ENCODE data around the gene SLC12A6.
"Not testable (repeated sequence)": the region's sequence is repeated elsewhere in the genome, so short reads cannot be mapped to it uniquely, and the experiment has no call there.

The SLC12A6 gene

GRCh38 chr15:34355241-34355640 is 17.7 kb upstream of the SLC12A6 start:
- no peak for DNase-seq

GRCh38 chr15:34354286-34354685 is 16.7 kb upstream of the SLC12A6 start:
- DNase-seq, result no peak

GRCh38 chr15:34353627-34354026 is 16.0 kb upstream of the SLC12A6 start:
- DNase-seq, result no peak

GRCh38 chr15:34352996-34353395 is 15.4 kb upstream of the SLC12A6 start:
- not testable (repeated sequence) for DNase-seq

GRCh38 chr15:34349769-34350168 is 12.2 kb upstream of the SLC12A6 start:
- no peak for DNase-seq

- no peak for DNase-seq
These were observed 11.2 kb upstream of the SLC12A6 start for GRCh38 chr15:34348735-34349300.

GRCh38 chr15:34347951-34348638 is 10.5 kb upstream of the SLC12A6 start:
- DNase-seq, result no peak

- DNase-seq, result peak; percentile 93
These were observed 5.4 kb upstream of the SLC12A6 start, which contains the start of the genes NOP10 and NUTM1 for GRCh38 chr15:34342737-34343575. Gene NOP10 (minus strand): TSS chr15:34343136. CDS start chr15:34343073, 63 bp downstream. Gene NUTM1 (plus strand): TSS chr15:34343315. CDS start chr15:34343697, 382 bp downstream.

- DNase-seq, result peak; percentile 50
These were observed 4.7 kb upstream of the SLC12A6 start for GRCh38 chr15:34342213-34342736.

GRCh38 chr15:34341381-34342212 is 4.0 kb upstream of the SLC12A6 start:
- DNase-seq, result no peak

GRCh38 chr15:34339946-34340345 is 2.4 kb upstream of the SLC12A6 start:
- DNase-seq, result no peak

GRCh38 chr15:34338347-34338746 is 766 bp upstream of the SLC12A6 start:
- no peak for DNase-seq

- peak; percentile 62 for DNase-seq
These were observed 507 bp downstream of the SLC12A6 start for GRCh38 chr15:34336991-34337556.

- DNase-seq, result no peak
These were observed 1.2 kb downstream of the SLC12A6 start for GRCh38 chr15:34336231-34336990.

- no peak for DNase-seq
These were observed 2.2 kb downstream of the SLC12A6 start for GRCh38 chr15:34335176-34336032.

GRCh38 chr15:34334672-34335071 is 2.9 kb downstream of the SLC12A6 start:
- peak; percentile 9 for DNase-seq

- DNase-seq, result no peak
These were observed 4.9 kb downstream of the SLC12A6 start for GRCh38 chr15:34332553-34333120.

GRCh38 chr15:34331809-34332208 is 5.8 kb downstream of the SLC12A6 start:
- DNase-seq, result no peak

GRCh38 chr15:34330279-34330678 is 7.3 kb downstream of the SLC12A6 start:
- no peak for DNase-seq

GRCh38 chr15:34329006-34329405 is 8.6 kb downstream of the SLC12A6 start:
- no peak for DNase-seq
